ENCODE data around the gene CEP290.
"Not testable (repeated sequence)": the region's sequence is repeated elsewhere in the genome, so short reads cannot be mapped to it uniquely, and the experiment has no call there.

CEP290 gene

GRCh38 chr12:88142610-88142991 lies 713 bp upstream of the CEP290 start:
- DNase-seq (ENCODE audit: low read depth): no peak
- no peak for TF ChIP-seq CTCF (IDR thresholded peaks at IDR 0.05; ENCODE audit: low read length, missing control alignments)
- H3K4me3 ChIP-seq (replicated peaks; ENCODE audit: low read depth, low read length): peak overlapping the region; percentile 83

GRCh38 chr12:88141425-88141773 lies 489 bp downstream of the CEP290 start:
- no peak for TF ChIP-seq CTCF (IDR thresholded peaks at IDR 0.05; ENCODE audit: low read length, missing control alignments)

GRCh38 chr12:88139711-88140110 lies 2.2 kb downstream of the CEP290 start:
- not testable (repeated sequence) for DNase-seq (ENCODE audit: low read depth); H3K4me3 ChIP-seq (replicated peaks; ENCODE audit: low read depth, low read length)

More at GRCh38 chr12:88141425-88141773, 489 bp downstream of the CEP290 start:
- no peak for DNase-seq (ENCODE audit: low read depth)
- peak overlapping the region; percentile 83 for H3K4me3 ChIP-seq (replicated peaks; ENCODE audit: low read depth, low read length)

- not testable (repeated sequence) for DNase-seq (ENCODE audit: low read depth); H3K4me3 ChIP-seq (replicated peaks; ENCODE audit: low read depth, low read length)
These were observed 8.7 kb downstream of the CEP290 start for GRCh38 chr12:88133181-88133580.

GRCh38 chr12:88132392-88132791 lies 9.5 kb downstream of the CEP290 start:
- TF ChIP-seq CTCF (IDR thresholded peaks at IDR 0.05; ENCODE audit: low read length, missing control alignments): no peak
- no peak for DNase-seq (ENCODE audit: low read depth)
- H3K4me3 ChIP-seq (replicated peaks; ENCODE audit: low read depth, low read length): no peak overlapping the region

GRCh38 chr12:88127855-88128254 lies 14.0 kb downstream of the CEP290 start:
- no peak for TF ChIP-seq CTCF (IDR thresholded peaks at IDR 0.05; ENCODE audit: low read length, missing control alignments)
- H3K4me3 ChIP-seq (replicated peaks; ENCODE audit: low read depth, low read length): no peak overlapping the region
- no peak for DNase-seq (ENCODE audit: low read depth)

GRCh38 chr12:88127099-88127498 lies 14.8 kb downstream of the CEP290 start:
- no peak overlapping the region for H3K4me3 ChIP-seq (replicated peaks; ENCODE audit: low read depth, low read length)
- no peak for TF ChIP-seq CTCF (IDR thresholded peaks at IDR 0.05; ENCODE audit: low read length, missing control alignments)
- no peak for DNase-seq (ENCODE audit: low read depth)

- no peak overlapping the region for H3K4me3 ChIP-seq (replicated peaks; ENCODE audit: low read depth, low read length)
- DNase-seq (ENCODE audit: low read depth): no peak
- TF ChIP-seq CTCF (IDR thresholded peaks at IDR 0.05; ENCODE audit: low read length, missing control alignments): no peak
These were observed 19.2 kb downstream of the CEP290 start for GRCh38 chr12:88122666-88123065.
